HL-60/S4 (cell line): ENCODE measurements around the gene APBB2.

Source experiments
- in situ Hi-C: fragments of 300-500 bp; cut with MboI; formaldehyde crosslinking; loops from 2 replicates; pipeline ENCODE4 v1.14.3; 2022; ENCODE audit warnings: low sequenced_read_pairs

APBB2 gene

DNA sequence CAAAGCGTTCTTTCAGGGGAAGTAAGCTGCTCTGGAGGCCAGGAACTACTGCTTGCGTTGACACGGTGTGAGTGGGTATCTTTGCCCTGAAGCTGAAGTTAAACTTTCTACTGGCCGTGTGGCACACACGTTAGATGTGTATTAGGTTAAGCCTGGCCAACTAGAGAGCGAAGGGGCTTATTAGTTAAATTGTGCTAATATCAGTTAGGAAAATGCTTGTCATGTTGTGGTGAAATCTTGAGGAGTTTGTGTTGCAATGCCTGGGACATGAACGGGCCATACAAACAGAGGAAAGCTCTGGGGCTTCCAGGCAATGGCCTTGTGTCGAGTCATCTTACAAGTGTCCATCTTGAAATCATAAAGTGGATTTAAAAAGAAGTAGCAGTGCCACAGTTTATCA lies 402.0 kb downstream of the APBB2 start:
- in situ Hi-C loops = no loop called here

- in situ Hi-C loops = no loop called here
These were observed 402.4 kb downstream of the APBB2 start for GRCh38 chr4:40811956-40812355.

DNA sequence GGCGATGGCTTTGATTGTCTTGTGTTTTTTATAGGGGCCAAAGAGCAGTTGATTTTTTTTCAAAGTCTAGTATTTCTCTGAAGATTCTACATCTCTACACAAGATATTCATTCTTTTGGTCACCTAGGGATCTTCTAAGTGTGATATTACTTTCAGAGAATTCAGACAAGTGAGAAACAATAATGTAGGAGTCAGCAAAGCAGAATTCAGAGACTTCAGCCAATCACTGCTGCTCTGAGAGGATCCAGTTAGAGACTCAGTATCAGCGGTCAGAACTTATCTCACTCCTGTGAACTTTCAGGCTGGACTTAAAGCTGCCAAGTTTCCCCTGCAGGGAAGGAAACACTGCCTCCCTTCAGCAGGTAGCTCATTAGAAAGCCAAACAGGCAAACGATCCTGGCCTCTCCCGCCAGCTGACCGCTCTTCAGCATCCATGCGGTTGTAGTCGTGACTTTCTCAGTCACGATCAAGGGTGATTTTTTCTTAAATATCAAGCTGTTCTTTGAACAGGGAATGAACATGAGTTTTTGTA lies 405.4 kb downstream of the APBB2 start:
- in situ Hi-C loops = no loop called here

GRCh38 chr4:40804598-40804997 lies 409.7 kb downstream of the APBB2 start:
- in situ Hi-C loops = no loop called here

GRCh38 chr4:40800064-40800463 lies 414.3 kb downstream of the APBB2 start:
- in situ Hi-C loops = no loop called here

DNA sequence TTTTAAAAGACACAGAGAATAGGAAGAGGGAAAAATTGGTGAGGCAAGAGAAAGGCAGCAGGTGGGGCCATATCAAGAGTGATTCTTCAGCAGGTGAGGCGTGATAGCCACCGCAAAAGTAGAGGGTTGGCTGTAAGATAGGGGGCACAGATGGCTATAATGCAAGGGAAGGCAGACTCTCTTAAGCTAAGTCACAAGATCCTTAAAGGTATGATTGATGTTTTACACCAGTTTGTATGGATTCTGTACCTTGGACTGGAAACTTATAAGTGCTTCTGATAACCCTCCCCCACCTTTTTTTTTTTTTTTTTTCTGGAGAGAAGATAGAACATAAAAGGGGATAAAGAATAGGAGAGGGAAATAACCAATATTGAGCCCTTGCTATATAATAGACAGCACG lies 424.6 kb downstream of the APBB2 start:
- in situ Hi-C loops = no loop called here

- in situ Hi-C loops = no loop called here
These were observed 425.3 kb downstream of the APBB2 start for GRCh38 chr4:40789031-40789430.

- in situ Hi-C loops = no loop called here
These were observed 426.0 kb downstream of the APBB2 start for GRCh38 chr4:40788331-40788730.

GRCh38 chr4:40785727-40786126 lies 428.6 kb downstream of the APBB2 start:
- in situ Hi-C loops = no loop called here

- in situ Hi-C loops = no loop called here
These were observed 431.5 kb downstream of the APBB2 start for GRCh38 chr4:40782876-40783275.

GRCh38 chr4:40778090-40778489 lies 436.3 kb downstream of the APBB2 start:
- in situ Hi-C loops = no loop called here

GRCh38 chr4:40769266-40769665 lies 445.1 kb downstream of the APBB2 start:
- in situ Hi-C loops = no loop called here

DNA sequence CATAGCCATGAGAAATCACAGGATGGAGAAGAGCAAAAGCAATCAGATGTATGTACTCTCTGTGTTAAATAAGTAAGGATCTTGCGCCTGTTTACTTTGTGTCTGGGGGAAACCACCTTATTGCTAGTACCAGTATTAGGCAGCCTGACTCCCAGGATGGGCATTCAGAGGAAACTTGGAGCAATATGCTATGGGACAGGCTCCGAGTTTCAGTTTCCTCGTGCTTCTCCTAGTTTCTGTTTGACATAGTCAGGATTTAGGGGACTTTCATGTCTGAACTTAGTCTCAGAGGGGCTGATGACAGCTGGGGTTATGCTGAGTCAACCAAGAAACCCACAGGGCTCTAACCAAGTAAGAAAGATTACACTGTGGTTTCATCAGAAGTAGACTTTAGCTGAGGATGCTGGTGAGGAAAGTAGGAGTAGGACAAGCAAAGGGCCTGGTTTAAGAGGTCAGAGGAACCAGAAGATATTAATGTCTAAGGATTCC lies 451.1 kb downstream of the APBB2 start:
- in situ Hi-C loops = no loop called here
